Neutrophil (primary cell): Measurements from ENCODE around the gene PREX1.

Experiments
- H3K27ac ChIP-seq: fragments of 200-600 bp; sonication (generic); 2 replicates; pipeline ENCODE4 v1.5.1; 2016; ENCODE audit warnings: mild to moderate bottlenecking, moderate library complexity
- H3K27me3 ChIP-seq: fragments of 200-600 bp; sonication (generic); 2 replicates; pipeline ENCODE4 v1.6.0; 2016; ENCODE audit warnings: mild to moderate bottlenecking
- H3K36me3 ChIP-seq: fragments of 200-600 bp; sonication (generic); 2 replicates; pipeline ENCODE4 v1.5.1; 2017
- H3K4me1 ChIP-seq, 2 experiments: fragments of 200-600 bp in 1 of 2; sonication (generic) in 1 of 2; 1 replicate in 1 of 2; 2 replicates in 1 of 2; pipeline versions ENCODE4 v1.5.1 to v1.6.1; 2013 to 2016; ENCODE audit warnings: low read depth in 1 of 2, low read length in 1 of 2, mild to moderate bottlenecking in 1 of 2, moderate library complexity in 1 of 2; ENCODE audit not compliant: control insufficient read depth in 1 of 2, insufficient read depth in 1 of 2
- H3K4me3 ChIP-seq, 2 experiments: fragments of 200-600 bp in 1 of 2; sonication (generic) in 1 of 2; 1 replicate in 1 of 2; 2 replicates in 1 of 2; pipeline ENCODE4 v1.5.1; 2013 to 2016; ENCODE audit warnings: low read depth in 1 of 2, low read length in 1 of 2, mild to moderate bottlenecking in 1 of 2, moderate library complexity in 1 of 2
- H3K9me3 ChIP-seq: fragments of 200-600 bp; sonication (generic); 2 replicates; pipeline ENCODE4 v1.5.1; 2016
- TF ChIP-seq, protein P1 (sequence below): fragments of 200-600 bp; sonication (generic); IDR thresholded peaks from 2 replicates; pipeline ENCODE4 v1.5.1; 2016; ENCODE audit warnings: antibody characterized with exemption

Gene PREX1

DNA sequence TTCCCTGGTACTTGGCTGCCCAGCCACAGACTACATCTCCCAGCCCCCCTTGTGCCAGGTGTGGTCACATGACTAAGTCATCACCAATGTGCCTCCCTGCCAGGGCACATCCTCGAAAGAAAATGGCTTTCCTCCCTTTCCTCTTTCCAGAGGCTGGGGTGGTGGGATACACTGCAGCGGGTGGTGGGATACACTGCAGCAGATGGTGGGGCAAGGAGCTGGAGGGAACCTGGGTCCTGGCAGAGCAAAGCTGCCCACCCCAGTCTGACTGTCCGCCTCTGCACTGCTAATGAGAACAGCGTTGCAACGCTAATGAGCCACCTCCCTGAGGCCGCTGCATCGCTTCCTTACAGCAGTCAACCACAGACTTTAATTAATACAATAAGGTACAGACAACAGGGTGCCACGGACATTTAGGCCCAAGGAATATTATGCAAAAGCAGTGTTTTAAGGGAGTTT lies 125.3 kb downstream of the PREX1 start:
- H3K36me3 ChIP-seq: peaks cover 100% of the 10 kb centered on the region
- peaks cover 11 to 25% of the 10 kb centered on the region in 2 experiments for H3K4me1 ChIP-seq
- peak overlapping the region; percentile 61 for H3K27ac ChIP-seq
- no peak overlapping the region for H3K4me3 ChIP-seq
- no peaks in the 10 kb centered on the region for H3K9me3 ChIP-seq
- no peaks in the 10 kb centered on the region for H3K27me3 ChIP-seq
- TF ChIP-seq, protein P1, sequence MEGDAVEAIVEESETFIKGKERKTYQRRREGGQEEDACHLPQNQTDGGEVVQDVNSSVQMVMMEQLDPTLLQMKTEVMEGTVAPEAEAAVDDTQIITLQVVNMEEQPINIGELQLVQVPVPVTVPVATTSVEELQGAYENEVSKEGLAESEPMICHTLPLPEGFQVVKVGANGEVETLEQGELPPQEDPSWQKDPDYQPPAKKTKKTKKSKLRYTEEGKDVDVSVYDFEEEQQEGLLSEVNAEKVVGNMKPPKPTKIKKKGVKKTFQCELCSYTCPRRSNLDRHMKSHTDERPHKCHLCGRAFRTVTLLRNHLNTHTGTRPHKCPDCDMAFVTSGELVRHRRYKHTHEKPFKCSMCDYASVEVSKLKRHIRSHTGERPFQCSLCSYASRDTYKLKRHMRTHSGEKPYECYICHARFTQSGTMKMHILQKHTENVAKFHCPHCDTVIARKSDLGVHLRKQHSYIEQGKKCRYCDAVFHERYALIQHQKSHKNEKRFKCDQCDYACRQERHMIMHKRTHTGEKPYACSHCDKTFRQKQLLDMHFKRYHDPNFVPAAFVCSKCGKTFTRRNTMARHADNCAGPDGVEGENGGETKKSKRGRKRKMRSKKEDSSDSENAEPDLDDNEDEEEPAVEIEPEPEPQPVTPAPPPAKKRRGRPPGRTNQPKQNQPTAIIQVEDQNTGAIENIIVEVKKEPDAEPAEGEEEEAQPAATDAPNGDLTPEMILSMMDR: no peak

- H3K36me3 ChIP-seq: peaks cover 100% of the 10 kb centered on the region
- no peaks in the 10 kb centered on the region for H3K27me3 ChIP-seq
- peaks cover 6 to 24% of the 10 kb centered on the region in 2 experiments for H3K4me1 ChIP-seq
These were observed 126.1 kb downstream of the PREX1 start for GRCh38 chr20:48701702-48702101.

GRCh38 chr20:48698507-48699267 lies 129.1 kb downstream of the PREX1 start:
- H3K4me3 ChIP-seq: no peak overlapping the region
- no peaks in the 10 kb centered on the region for H3K9me3 ChIP-seq
- H3K36me3 ChIP-seq: peaks cover 98% of the 10 kb centered on the region
- H3K4me1 ChIP-seq: peaks cover 0 to 14% of the 10 kb centered on the region in 2 experiments
- TF ChIP-seq, protein P1: no peak
- H3K27me3 ChIP-seq: no peaks in the 10 kb centered on the region
- H3K27ac ChIP-seq: no peak overlapping the region

More at GRCh38 chr20:48701702-48702101, 126.1 kb downstream of the PREX1 start:
- TF ChIP-seq, protein P1: no peak
- Histone ChIP-seq H3K9me3 (no peaks in the 10 kb centered on the region), H3K27ac (no peak overlapping the region), H3K4me3 (no peak overlapping the region)

DNA sequence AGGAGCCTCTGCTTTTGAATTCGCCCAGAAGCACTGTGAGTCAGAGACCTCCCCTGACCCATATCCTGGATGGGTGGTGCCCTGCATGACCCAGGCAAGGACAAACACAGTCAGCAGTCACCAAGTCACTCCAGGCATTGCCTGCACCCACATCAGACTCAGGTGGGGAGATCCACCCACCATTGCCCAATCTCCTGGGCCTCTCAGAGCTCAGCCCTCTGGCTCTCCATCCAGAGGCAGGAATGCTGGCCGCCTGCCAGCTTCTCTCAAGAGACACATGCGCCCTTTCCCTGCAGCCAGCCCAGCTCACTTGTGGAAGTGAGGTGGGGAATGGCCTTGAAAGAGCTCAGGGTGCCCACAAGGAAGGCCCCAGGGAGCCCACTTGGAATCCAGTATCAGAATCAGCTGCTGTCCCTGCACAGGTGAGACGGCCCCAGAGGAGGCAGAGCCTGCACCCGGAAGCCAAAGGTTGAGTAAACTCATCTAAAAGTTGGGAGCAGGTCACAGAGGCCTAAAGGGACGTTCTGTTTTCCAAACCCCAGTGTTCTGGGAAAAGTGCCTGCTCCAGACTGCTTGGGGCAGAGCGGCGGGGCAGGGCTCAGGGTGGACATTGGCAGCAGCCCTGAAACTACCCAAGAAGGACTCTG lies 129.8 kb downstream of the PREX1 start:
- peaks cover 98% of the 10 kb centered on the region for H3K36me3 ChIP-seq
- H3K9me3 ChIP-seq: no peaks in the 10 kb centered on the region
- H3K27ac ChIP-seq: peak overlapping the region; percentile 29
- H3K4me1 ChIP-seq: peaks cover 0 to 6% of the 10 kb centered on the region in 2 experiments
- H3K4me3 ChIP-seq: no peak overlapping the region
- TF ChIP-seq, protein P1: no peak
- H3K27me3 ChIP-seq: no peaks in the 10 kb centered on the region

GRCh38 chr20:48696671-48697070 lies 131.1 kb downstream of the PREX1 start:
- H3K4me1 ChIP-seq: no peaks in the 10 kb centered on the region
- peak overlapping the region; percentile 20 for H3K27ac ChIP-seq
- no peak overlapping the region for H3K4me3 ChIP-seq
- no peaks in the 10 kb centered on the region for H3K9me3 ChIP-seq
- no peaks in the 10 kb centered on the region for H3K27me3 ChIP-seq
- H3K36me3 ChIP-seq: peaks cover 98% of the 10 kb centered on the region
- TF ChIP-seq, protein P1: no peak
